Measurements from ENCODE around the gene FLAD1.
A peak's percentile ranks its signal among the peaks of the same experiment; 100 is the strongest.
"Not testable (repeated sequence)": the region's sequence is repeated elsewhere in the genome, so short reads cannot be mapped to it uniquely, and the experiment has no call there.

The FLAD1 gene

GRCh38 chr1:154969246-154969645 is 13.9 kb upstream of the FLAD1 start:
- DNase-seq (ENCODE audit: low read depth): no peak

- DNase-seq (ENCODE audit: low read depth): no peak
These were observed 13.2 kb upstream of the FLAD1 start for GRCh38 chr1:154969860-154970452.

- DNase-seq (ENCODE audit: low read depth): no peak
These were observed 12.4 kb upstream of the FLAD1 start, which contains the start of gene SHC1 for GRCh38 chr1:154970631-154971340. Gene SHC1 (minus strand): TSS chr1:154970747. CDS start chr1:154970526, 221 bp downstream.

- DNase-seq (ENCODE audit: low read depth): no peak
These were observed 11.7 kb upstream of the FLAD1 start for GRCh38 chr1:154971341-154971998.

- no peak for DNase-seq (ENCODE audit: low read depth)
These were observed 11.0 kb upstream of the FLAD1 start for GRCh38 chr1:154972213-154972516.

GRCh38 chr1:154972517-154973343 is 10.4 kb upstream of the FLAD1 start:
- DNase-seq (ENCODE audit: low read depth): no peak

GRCh38 chr1:154973344-154974101 is 9.6 kb upstream of the FLAD1 start:
- DNase-seq (ENCODE audit: low read depth): peak; percentile 87

- DNase-seq (ENCODE audit: low read depth): peak; percentile 86
These were observed 8.9 kb upstream of the FLAD1 start, which contains the start of gene CKS1B for GRCh38 chr1:154974102-154974807. Gene CKS1B (plus strand): TSS chr1:154974681. CDS start chr1:154974746, 65 bp downstream.

GRCh38 chr1:154974808-154975408 is 8.2 kb upstream of the FLAD1 start:
- peak; percentile 83 for DNase-seq (ENCODE audit: low read depth)

- peak; percentile 40 for DNase-seq (ENCODE audit: low read depth)
These were observed 7.6 kb upstream of the FLAD1 start for GRCh38 chr1:154975409-154976059.

GRCh38 chr1:154977762-154978161 is 5.4 kb upstream of the FLAD1 start:
- DNase-seq (ENCODE audit: low read depth): not testable (repeated sequence)

GRCh38 chr1:154978360-154978759 is 4.8 kb upstream of the FLAD1 start:
- no peak for DNase-seq (ENCODE audit: low read depth)

- no peak for DNase-seq (ENCODE audit: low read depth)
These were observed 803 bp upstream of the FLAD1 start for GRCh38 chr1:154982341-154982740.

GRCh38 chr1:154983776-154984466 is 777 bp downstream of the FLAD1 start:
- DNase-seq (ENCODE audit: low read depth): no peak

GRCh38 chr1:154986736-154987135 is 3.6 kb downstream of the FLAD1 start:
- DNase-seq (ENCODE audit: low read depth): not testable (repeated sequence)

- DNase-seq (ENCODE audit: low read depth): no peak
These were observed 4.2 kb downstream of the FLAD1 start for GRCh38 chr1:154987326-154987725.

GRCh38 chr1:154988058-154988954 is 5.2 kb downstream of the FLAD1 start:
- no peak for DNase-seq (ENCODE audit: low read depth)

- DNase-seq (ENCODE audit: low read depth): no peak
These were observed 6.2 kb downstream of the FLAD1 start for GRCh38 chr1:154989195-154989860.
